ENCODE measurements around the gene SNAPC1. TPM values are rescaled to one million over a fixed set of nuclear protein-coding genes. Genes with fewer than 3 reads are reported as not detected.

SNAPC1 gene
- polyA plus RNA-seq, 3 donors = 2.1 to 3.2 (median 2.9) TPM

GRCh38 chr14:61713724-61714437 lies 48.3 kb upstream of the SNAPC1 start:
- H3K4me3 ChIP-seq (replicated peaks in 1 of 3; ENCODE audit: low read depth in 2 of 3, low read length in 3 of 3) = no peak overlapping the region
- no peaks in the 10 kb centered on the region for H3K36me3 ChIP-seq (replicated peaks in 1 of 2; ENCODE audit: control insufficient read depth in 1 of 2, insufficient read depth in 2 of 2, low read length in 2 of 2)
- WGBS (ENCODE audit: insufficient coverage) = 60% methylated on average over 1 of the region's 4 CpGs
- H3K27me3 ChIP-seq (ENCODE audit: control insufficient read depth in 2 of 2, insufficient read depth in 2 of 2, low read length in 2 of 2) = no peaks in the 10 kb centered on the region
- no peak overlapping the region for H3K4me2 ChIP-seq (replicated peaks; ENCODE audit: extremely low read depth, low read length, poor library complexity, severe bottlenecking)
- Mint-ChIP-seq H3K27ac (peak overlapping the region in 3 of 7 donors; percentile 23 to 44 (median 37)), H3K27me3 (ENCODE audit: low read depth in 3 of 3) (no peaks in the 10 kb centered on the region), H3K4me3 (peak overlapping the region in 1 of 2 donors; percentile 32), H3K36me3 (peaks cover 6 to 25% of the 10 kb centered on the region in 2 donors), H3K9me3 (peaks cover 0 to 2% (median 0%) of the 10 kb centered on the region in 7 donors), H3K4me1 (peaks cover 54% of the 10 kb centered on the region)
- no peak overlapping the region for H3K27ac ChIP-seq (ENCODE audit: low read depth in 1 of 2, low read length in 2 of 2)
- TF ChIP-seq, protein P1, sequence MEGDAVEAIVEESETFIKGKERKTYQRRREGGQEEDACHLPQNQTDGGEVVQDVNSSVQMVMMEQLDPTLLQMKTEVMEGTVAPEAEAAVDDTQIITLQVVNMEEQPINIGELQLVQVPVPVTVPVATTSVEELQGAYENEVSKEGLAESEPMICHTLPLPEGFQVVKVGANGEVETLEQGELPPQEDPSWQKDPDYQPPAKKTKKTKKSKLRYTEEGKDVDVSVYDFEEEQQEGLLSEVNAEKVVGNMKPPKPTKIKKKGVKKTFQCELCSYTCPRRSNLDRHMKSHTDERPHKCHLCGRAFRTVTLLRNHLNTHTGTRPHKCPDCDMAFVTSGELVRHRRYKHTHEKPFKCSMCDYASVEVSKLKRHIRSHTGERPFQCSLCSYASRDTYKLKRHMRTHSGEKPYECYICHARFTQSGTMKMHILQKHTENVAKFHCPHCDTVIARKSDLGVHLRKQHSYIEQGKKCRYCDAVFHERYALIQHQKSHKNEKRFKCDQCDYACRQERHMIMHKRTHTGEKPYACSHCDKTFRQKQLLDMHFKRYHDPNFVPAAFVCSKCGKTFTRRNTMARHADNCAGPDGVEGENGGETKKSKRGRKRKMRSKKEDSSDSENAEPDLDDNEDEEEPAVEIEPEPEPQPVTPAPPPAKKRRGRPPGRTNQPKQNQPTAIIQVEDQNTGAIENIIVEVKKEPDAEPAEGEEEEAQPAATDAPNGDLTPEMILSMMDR (IDR thresholded peaks at IDR 0.05) = no peak
- H3K9me3 ChIP-seq (replicated peaks in 1 of 2; ENCODE audit: control insufficient read depth in 1 of 2, insufficient read depth in 1 of 2, low read length in 2 of 2) = no peaks in the 10 kb centered on the region
- H3K79me2 ChIP-seq (ENCODE audit: insufficient read depth, low read length) = peaks cover 100% of the 10 kb centered on the region
- H2AFZ ChIP-seq (ENCODE audit: insufficient read depth, low read depth, low read length, poor library complexity, severe bottlenecking) = no peak overlapping the region
- DNase-seq = no peak
- no peaks in the 10 kb centered on the region for H3K4me1 ChIP-seq (ENCODE audit: control insufficient read depth in 1 of 2, insufficient read depth in 2 of 2, low read length in 2 of 2)
- peaks cover 100% of the 10 kb centered on the region for H4K20me1 ChIP-seq (ENCODE audit: insufficient read depth, low read length)
- intact Hi-C loops (cut with micrococcal nuclease) = loop anchor here in 1 of 2 donors (5.0 kb wide), 1 partner anchor 252 kb away; no protein-coding TSS in a partner anchor
- no peak overlapping the region for H3K9ac ChIP-seq (ENCODE audit: insufficient read depth, low read length, poor library complexity, severe bottlenecking)

DNA sequence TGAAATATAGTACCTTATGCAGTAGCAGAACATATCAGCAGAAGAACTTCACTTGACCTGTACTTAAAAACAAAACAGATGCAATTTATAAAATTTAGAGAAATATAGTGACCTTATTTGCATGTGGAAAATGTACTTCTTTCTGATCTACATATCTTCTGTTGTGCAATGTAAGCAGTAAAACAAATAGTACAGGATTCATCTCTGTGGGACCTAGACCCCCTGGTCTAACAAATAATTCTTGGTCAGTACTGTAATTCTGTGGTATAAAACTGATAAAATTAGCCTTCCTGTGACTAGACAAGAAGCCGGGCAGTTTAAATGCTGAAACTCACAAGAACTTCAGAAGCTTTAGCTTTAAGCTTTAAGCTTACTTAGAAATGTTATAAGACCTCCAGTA lies 45.3 kb upstream of the SNAPC1 start:
- no peak overlapping the region for H3K4me3 Mint-ChIP-seq
- Histone ChIP-seq H4K20me1 (ENCODE audit: insufficient read depth, low read length) (peaks cover 100% of the 10 kb centered on the region), H3K9ac (ENCODE audit: insufficient read depth, low read length, poor library complexity, severe bottlenecking) (no peak overlapping the region), H3K4me2 (replicated peaks; ENCODE audit: extremely low read depth, low read length, poor library complexity, severe bottlenecking) (no peak overlapping the region), H3K79me2 (ENCODE audit: insufficient read depth, low read length) (peaks cover 91% of the 10 kb centered on the region), H3K4me3 (replicated peaks in 1 of 3; ENCODE audit: low read depth in 2 of 3, low read length in 3 of 3) (no peak overlapping the region), H3K9me3 (replicated peaks in 1 of 2; ENCODE audit: control insufficient read depth in 1 of 2, insufficient read depth in 1 of 2, low read length in 2 of 2) (no peaks in the 10 kb centered on the region), H3K27me3 (ENCODE audit: control insufficient read depth in 2 of 2, insufficient read depth in 2 of 2, low read length in 2 of 2) (no peaks in the 10 kb centered on the region), H2AFZ (ENCODE audit: insufficient read depth, low read depth, low read length, poor library complexity, severe bottlenecking) (no peak overlapping the region), H3K4me1 (ENCODE audit: control insufficient read depth in 1 of 2, insufficient read depth in 2 of 2, low read length in 2 of 2) (peaks cover 3 to 12% of the 10 kb centered on the region in 2 donors), H3K36me3 (replicated peaks in 1 of 2; ENCODE audit: control insufficient read depth in 1 of 2, insufficient read depth in 2 of 2, low read length in 2 of 2) (peaks cover 9% of the 10 kb centered on the region in 2 donors), H3K27ac (ENCODE audit: low read depth in 1 of 2, low read length in 2 of 2) (no peak overlapping the region)
- H3K27me3 Mint-ChIP-seq (ENCODE audit: low read depth in 3 of 3) = no peaks in the 10 kb centered on the region
- no CpG with 5 or more reads among the region's 1 CpG for WGBS (ENCODE audit: insufficient coverage)
- no peaks in the 10 kb centered on the region for H3K9me3 Mint-ChIP-seq
- H3K27ac Mint-ChIP-seq = no peak overlapping the region
- H3K36me3 Mint-ChIP-seq = peaks cover 24 to 37% of the 10 kb centered on the region in 2 donors
- DNase-seq = no peak
- TF ChIP-seq, protein P1 (IDR thresholded peaks at IDR 0.05) = no peak
- H3K4me1 Mint-ChIP-seq = peaks cover 53% of the 10 kb centered on the region
- intact Hi-C loops (cut with micrococcal nuclease) = no loop called here

Data from CD14-positive monocyte (primary cell).